ENCODE results near the gene TMEM72. TPM values are rescaled to one million over a fixed set of nuclear protein-coding genes. Genes with fewer than 3 reads are reported as not detected.

TMEM72 gene
- total RNA-seq, 1 donor from 2014 or later, result not detected

DNA sequence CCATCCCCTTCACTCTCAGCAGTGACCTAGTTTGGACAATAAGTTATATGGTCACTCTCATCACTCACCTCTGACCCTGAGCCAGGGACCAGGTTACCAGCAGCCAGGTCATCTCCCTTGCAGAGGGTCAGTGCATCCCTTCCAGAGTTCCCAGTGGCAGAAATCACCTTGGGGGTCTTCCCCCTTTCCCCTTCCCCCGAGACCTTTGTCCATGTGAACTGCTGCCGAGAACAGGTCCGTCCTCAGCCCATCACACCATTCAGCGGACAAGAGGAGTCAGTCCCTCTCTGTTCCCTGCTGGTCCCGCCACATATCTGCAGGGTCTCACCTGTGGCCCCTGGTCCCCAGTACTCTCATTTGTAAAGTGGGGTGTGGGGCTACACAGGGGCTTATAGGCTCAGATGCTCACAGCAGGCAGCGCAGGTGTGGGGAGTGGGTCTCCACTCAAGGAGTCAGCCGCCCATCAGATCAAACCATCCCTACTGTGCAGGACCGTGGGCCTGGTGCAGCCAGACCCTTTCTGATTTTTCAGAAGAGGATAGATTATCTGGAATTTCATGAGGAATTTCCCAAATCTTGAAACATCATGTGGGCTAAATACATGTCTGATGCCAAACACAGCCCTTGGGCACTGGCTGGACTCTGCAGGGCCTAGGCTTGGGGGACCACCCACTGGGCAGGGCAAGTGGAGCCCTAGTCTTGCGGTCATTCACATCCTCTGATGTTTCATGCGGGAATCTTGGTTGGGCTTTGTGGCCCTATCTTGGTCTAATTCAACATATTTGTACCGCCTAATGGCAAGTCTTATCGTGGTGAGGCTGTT is 61.0 kb downstream of the TMEM72 start:
- H3K27me3 ChIP-seq, result no peaks in the 10 kb centered on the region
- no peak for DNase-seq (ENCODE audit: extremely low spot score in 2 of 2)
- H3K27ac ChIP-seq, result no peak overlapping the region
- peaks cover 0 to 4% of the 10 kb centered on the region in 2 donors for H3K36me3 ChIP-seq
- no peaks in the 10 kb centered on the region for H3K9me3 ChIP-seq
- TF ChIP-seq, protein P1, sequence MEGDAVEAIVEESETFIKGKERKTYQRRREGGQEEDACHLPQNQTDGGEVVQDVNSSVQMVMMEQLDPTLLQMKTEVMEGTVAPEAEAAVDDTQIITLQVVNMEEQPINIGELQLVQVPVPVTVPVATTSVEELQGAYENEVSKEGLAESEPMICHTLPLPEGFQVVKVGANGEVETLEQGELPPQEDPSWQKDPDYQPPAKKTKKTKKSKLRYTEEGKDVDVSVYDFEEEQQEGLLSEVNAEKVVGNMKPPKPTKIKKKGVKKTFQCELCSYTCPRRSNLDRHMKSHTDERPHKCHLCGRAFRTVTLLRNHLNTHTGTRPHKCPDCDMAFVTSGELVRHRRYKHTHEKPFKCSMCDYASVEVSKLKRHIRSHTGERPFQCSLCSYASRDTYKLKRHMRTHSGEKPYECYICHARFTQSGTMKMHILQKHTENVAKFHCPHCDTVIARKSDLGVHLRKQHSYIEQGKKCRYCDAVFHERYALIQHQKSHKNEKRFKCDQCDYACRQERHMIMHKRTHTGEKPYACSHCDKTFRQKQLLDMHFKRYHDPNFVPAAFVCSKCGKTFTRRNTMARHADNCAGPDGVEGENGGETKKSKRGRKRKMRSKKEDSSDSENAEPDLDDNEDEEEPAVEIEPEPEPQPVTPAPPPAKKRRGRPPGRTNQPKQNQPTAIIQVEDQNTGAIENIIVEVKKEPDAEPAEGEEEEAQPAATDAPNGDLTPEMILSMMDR (IDR thresholded peaks at IDR 0.05), result no peak
- no peak for TF ChIP-seq POLR2AphosphoS5 (IDR thresholded peaks at IDR 0.05; ENCODE audit: insufficient read depth in 1 of 2, low read depth in 1 of 2)
- TF ChIP-seq POLR2A (IDR thresholded peaks at IDR 0.05), result no peak
- no peak overlapping the region for H3K4me3 ChIP-seq
- intact Hi-C loops (cut with DNase I), result loop anchor here (5.0 kb wide), 1 partner anchor 40 kb away; no protein-coding TSS in a partner anchor
- H3K4me1 ChIP-seq, result peaks cover 36% of the 10 kb centered on the region

DNA sequence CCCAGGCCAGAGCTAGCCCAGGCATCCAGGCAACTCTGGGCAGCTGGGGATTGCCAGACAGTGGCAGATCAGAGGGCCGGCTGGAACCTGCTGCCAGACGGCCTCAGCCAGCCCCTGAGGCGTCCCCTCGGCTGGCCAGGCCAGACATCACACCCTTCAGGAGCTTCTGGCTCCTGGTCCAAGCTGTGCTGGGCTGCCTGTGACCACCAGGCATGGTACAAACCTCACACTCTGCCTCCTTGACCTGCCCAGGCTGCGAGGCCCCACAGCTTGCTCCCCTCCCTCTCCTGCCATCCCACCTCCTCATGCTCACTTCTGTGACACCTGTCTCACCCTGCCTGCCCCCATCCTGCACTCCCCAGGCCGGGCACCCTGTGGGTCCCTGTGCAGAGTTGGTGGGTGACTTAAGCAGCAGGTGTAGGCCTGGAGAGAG is 61.8 kb downstream of the TMEM72 start:
- intact Hi-C loops (cut with DNase I), result loop anchor here (5.0 kb wide), 1 partner anchor 41 kb away; no protein-coding TSS in a partner anchor
- Histone ChIP-seq H3K27me3 (no peaks in the 10 kb centered on the region), H3K36me3 (peaks cover 0 to 4% of the 10 kb centered on the region in 2 donors), H3K9me3 (no peaks in the 10 kb centered on the region), H3K4me1 (peaks cover 36% of the 10 kb centered on the region), H3K27ac (no peak overlapping the region), H3K4me3 (no peak overlapping the region)
- TF ChIP-seq POLR2AphosphoS5 (IDR thresholded peaks at IDR 0.05; ENCODE audit: insufficient read depth in 1 of 2, low read depth in 1 of 2), result no peak
- TF ChIP-seq POLR2A (IDR thresholded peaks at IDR 0.05), result no peak
- TF ChIP-seq, protein P1 (IDR thresholded peaks at IDR 0.05), result no peak
- DNase-seq (ENCODE audit: extremely low spot score in 2 of 2), result no peak

- H3K9me3 ChIP-seq, result no peaks in the 10 kb centered on the region
- no peak for DNase-seq (ENCODE audit: extremely low spot score in 2 of 2)
- no peaks in the 10 kb centered on the region for H3K27me3 ChIP-seq
- H3K4me3 ChIP-seq, result peak overlapping the region in 1 of 2 donors; percentile 41
- intact Hi-C loops (cut with DNase I), result loop anchor here (5.0 kb wide), 1 partner anchor 41 kb away; no protein-coding TSS in a partner anchor
- H3K27ac ChIP-seq, result peak overlapping the region; percentile 95
- TF ChIP-seq, protein P1 (IDR thresholded peaks at IDR 0.05), result no peak
- H3K36me3 ChIP-seq, result peaks cover 0 to 4% of the 10 kb centered on the region in 2 donors
- H3K4me1 ChIP-seq, result peaks cover 34% of the 10 kb centered on the region
Observed at GRCh38 chr10:44973323-44974081, 62.4 kb downstream of the TMEM72 start.

DNA sequence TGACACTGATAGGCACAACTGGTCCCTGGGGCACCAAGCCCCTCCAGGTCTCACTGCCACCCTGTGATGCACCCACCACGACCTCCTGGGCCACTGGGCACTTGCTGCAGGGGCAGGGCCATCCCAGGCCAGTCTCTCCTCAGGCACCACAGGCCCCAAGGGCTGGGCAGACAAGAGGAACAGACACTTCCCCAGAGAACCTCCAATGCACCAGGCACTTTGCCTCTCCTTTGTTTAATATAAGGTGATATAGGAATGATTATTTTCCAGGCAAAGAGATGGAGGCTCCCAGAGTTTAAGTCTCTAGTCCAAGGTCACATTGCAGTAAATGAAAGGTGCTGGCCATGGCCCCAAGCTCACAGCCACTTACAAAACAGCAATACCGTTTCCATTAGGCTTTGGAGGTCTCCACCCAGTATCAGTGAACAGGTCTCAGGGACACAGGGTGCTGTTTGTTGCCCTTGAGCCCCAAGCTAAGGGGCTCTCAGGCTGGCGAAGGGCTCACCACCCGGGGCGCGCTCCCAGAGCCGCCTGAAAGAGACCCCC is 63.0 kb downstream of the TMEM72 start:
- DNase-seq (ENCODE audit: extremely low spot score in 2 of 2), result no peak
- TF ChIP-seq, protein P1 (IDR thresholded peaks at IDR 0.05), result no peak
- peaks cover 40% of the 10 kb centered on the region for H3K4me1 ChIP-seq
- peak overlapping the region; percentile 95 for H3K27ac ChIP-seq
- H3K4me3 ChIP-seq, result peak overlapping the region; percentile 41 to 54
- intact Hi-C loops (cut with DNase I), result loop anchor here (5.0 kb wide), 1 partner anchor 42 kb away; no protein-coding TSS in a partner anchor
- no peaks in the 10 kb centered on the region for H3K9me3 ChIP-seq
- H3K36me3 ChIP-seq, result peaks cover 0 to 4% of the 10 kb centered on the region in 2 donors
- H3K27me3 ChIP-seq, result no peaks in the 10 kb centered on the region

Data from vagina (tissue), 2 donors.